Right renal pelvis (tissue), 4 donors: ENCODE measurements around the gene XRN1. TPM values are rescaled to one million over a fixed set of nuclear protein-coding genes. Genes with fewer than 3 reads are reported as not detected.
"Not testable (repeated sequence)": the region's sequence is repeated elsewhere in the genome, so short reads cannot be mapped to it uniquely, and the experiment has no call there.

Source experiments
- DNase-seq, 4 donors: peaks; one replicate each; pipeline ENCODE4 v3.0.0-alpha.2; 2013; ENCODE audit warnings: low read depth in 4 of 4, low spot score in 3 of 4, missing footprints in 1 of 4
- polyA plus RNA-seq, 4 donors: library from polyadenylated mRNA; unstranded; fragments of 120-200 nt; gene quantifications; one replicate each; pipeline ENCODE4 v1.2.1, GENCODE V29; 2013; ENCODE audit not compliant: insufficient read length in 4 of 4

The XRN1 gene
- polyA plus RNA-seq, 4 donors, result 19.7 to 29.2 (median 24.8) TPM

GRCh38 chr3:142439499-142440220 lies 8.2 kb downstream of the XRN1 start:
- not testable (repeated sequence) for DNase-seq

DNA sequence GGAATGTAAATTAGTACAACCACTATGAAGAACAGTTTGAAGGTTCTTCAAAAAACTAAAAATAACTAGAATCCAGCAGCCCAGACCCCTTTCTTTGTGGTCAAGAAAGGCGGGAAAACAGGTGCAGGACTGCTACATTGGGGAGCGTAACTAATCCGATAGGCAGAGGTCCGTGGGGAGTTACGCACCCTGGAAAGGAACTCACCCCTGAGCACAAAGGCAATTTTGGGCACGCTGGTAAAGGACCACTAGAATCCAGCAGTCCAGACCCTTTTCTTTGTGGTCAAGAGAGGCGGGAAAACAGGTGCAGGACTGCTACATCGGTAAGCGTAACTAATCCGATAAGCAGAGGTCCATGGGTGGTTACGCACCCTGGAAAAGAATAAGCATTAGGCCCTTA lies 9.7 kb downstream of the XRN1 start:
- DNase-seq, result not testable (repeated sequence)

GRCh38 chr3:142436951-142437585 lies 10.8 kb downstream of the XRN1 start:
- no peak for DNase-seq

DNA sequence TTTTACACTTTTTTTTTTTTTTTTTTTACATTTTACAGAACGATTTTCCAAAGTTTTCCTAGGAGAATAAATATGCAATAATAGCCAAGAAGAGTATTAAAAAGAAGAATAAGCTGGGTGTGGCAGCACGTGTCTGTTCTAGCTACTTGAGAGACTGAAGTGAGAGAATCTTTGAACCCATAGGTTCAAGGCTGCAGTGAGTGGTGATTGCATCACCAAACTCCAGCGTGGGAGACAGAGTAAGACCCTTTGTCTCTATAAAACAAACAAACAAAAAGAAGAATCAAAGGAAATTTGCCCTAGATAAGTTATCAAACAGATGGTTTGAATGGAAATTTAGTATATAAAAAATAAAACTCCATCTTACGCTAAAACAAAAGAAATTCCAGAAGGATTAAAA lies 13.3 kb downstream of the XRN1 start:
- no peak for DNase-seq

- DNase-seq, result no peak
These were observed 14.7 kb downstream of the XRN1 start for GRCh38 chr3:142433110-142433509.

DNA sequence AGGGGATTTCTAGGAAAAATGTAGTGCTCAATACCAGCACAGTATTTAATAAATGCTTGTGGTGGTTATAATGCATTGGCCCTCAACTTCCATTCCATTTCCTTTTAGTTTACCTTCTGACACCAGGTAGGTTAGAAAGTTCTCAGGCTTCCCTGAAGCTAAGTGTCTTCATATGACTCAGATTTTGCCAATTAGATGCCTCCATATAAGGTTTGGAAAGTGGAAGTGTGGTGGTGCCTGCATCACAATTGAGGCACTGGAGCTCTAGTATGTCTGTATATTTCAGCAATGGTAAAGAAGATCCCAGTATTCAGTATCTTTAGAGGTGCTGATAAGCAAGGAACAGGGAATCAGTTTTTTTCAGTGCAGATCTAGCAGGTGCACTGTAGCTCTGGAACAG lies 18.3 kb downstream of the XRN1 start:
- no peak for DNase-seq

DNA sequence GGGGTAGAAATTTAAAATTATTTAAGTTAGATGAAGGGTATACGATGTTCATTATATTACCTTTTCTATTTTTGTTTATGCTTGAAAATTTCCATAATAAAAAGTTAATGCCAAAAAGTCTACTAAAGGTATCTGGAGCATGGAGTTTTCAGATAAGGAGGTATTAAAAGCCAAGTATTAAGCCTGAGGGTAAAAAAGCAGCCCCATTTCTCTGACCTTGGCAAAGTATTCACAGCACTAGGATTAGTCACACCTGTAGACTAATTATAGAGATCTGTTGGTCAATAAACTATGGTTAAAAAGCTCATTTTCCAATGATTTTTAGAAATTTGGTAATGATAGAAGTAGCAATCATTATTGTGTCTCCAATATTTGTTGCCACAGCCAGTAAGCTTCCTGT lies 23.1 kb downstream of the XRN1 start:
- no peak for DNase-seq

DNA sequence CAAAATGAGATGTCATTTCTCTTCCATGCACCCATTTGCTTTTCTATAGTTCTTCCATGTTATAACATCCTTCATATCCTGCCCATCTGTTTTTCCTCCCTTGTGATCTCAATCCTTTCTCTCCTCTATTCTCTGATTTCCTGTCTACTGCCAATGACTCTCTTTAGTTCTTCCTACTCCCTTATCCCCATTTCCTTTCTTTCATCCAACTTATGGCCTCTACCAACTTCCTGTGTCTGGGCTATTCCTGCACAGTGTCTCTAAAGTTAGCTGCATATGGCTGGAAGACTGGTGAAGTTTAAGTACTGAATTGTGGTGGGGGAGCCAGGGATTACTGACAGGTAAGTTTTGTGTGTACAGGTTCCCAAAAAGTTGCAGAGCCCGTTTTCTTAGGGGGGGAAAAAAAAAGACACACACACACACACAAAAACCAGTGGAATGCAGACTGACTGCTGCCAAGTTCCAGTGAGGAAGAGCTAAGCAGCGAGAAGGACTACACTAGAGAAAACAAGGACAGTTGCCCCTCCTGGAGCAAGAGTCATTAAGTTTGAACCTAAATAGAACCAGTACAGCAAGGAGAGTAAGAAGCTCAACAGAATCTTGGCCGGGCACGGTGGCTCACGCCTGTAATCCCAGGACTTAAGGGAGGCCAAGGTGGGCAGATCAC lies 28.8 kb downstream of the XRN1 start:
- no peak for DNase-seq

DNA sequence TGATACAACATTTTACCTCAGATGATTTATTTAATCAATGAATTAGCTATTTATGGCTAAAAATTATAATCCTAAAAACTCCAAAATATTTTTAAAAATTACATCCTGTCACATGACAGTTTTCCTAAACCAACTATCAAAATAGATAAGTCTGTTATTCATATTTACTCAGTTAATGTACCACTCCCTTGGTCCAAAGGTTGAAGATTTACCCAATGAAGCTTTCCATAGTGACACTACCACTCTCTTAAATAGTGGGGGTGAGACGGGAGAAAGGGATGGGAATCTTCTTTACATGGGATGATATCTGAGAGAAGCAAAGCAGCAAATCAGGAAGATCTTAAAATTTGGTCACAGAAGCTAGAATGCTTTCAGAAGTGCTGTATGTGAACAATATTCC lies 30.5 kb downstream of the XRN1 start:
- no peak for DNase-seq

DNA sequence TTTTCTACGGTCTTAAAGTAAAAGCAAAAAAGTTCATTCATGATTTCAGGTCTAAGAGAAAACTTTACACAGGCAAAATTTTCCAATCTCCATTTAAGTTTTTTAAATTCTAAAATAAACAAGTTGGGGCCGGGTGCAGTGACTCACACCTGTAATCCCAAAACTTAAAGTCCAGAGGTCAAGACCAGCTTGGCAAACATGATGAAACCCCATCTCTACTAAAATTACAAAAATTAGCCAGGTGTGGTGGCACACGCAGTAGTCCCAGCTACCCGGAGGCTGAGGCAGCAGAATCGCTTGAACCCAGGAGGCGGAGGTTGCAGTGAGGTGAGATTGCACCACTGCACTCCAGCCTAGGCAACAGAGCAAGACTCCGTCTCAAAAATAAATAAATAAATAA lies 47.3 kb downstream of the XRN1 start:
- DNase-seq, result not testable (repeated sequence)

- no peak for DNase-seq
These were observed 52.8 kb downstream of the XRN1 start for GRCh38 chr3:142394921-142395622.

- DNase-seq, result no peak
These were observed 62.8 kb downstream of the XRN1 start for GRCh38 chr3:142385078-142385477.

- no peak for DNase-seq
These were observed 73.2 kb downstream of the XRN1 start for GRCh38 chr3:142374687-142375086.

GRCh38 chr3:142369576-142369975 lies 78.3 kb downstream of the XRN1 start:
- not testable (repeated sequence) for DNase-seq

DNA sequence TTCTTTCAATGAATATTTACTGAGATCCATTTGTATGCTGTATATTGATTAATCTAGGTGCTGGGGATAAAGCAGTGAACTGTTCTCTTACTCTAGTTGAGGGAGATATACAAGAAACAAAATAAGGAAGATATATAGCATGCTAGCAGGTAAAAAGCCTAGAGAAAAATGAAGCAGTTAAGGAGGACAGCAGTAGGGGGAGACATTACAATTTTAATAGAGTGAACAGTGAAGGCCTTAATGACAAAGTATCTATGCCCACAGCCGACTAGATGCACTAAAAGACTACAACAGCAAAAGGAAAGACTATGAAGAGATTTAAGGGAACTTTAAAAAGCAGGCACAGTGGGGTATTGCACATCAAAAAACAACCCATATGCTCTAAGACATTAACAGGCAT lies 81.4 kb downstream of the XRN1 start:
- no peak for DNase-seq

GRCh38 chr3:142363936-142364467 lies 83.8 kb downstream of the XRN1 start:
- no peak for DNase-seq

GRCh38 chr3:142363433-142363832 lies 84.4 kb downstream of the XRN1 start:
- DNase-seq, result not testable (repeated sequence)

DNA sequence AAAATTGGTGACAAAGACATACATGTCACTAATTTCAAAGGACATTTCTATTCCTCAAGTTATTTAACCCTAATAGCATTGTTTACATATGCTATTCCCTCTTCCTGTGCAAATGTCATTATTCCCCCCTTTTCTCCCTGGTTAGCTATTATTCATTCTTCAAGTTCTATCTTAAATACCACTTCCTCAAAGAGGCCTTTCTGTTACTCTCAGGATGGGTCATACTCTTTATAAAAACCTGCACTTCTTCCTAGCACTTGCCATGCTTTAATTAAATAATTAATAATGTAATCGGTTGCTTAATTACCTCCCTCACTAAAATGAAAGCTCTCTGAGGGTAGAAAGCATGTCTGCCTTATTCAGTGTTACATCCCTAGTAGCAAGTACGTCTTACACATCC lies 88.5 kb downstream of the XRN1 start:
- no peak for DNase-seq

- no peak for DNase-seq
These were observed 91.0 kb downstream of the XRN1 start for GRCh38 chr3:142356818-142357217.

- DNase-seq, result no peak
These were observed 92.1 kb downstream of the XRN1 start for GRCh38 chr3:142355692-142356091.

DNA sequence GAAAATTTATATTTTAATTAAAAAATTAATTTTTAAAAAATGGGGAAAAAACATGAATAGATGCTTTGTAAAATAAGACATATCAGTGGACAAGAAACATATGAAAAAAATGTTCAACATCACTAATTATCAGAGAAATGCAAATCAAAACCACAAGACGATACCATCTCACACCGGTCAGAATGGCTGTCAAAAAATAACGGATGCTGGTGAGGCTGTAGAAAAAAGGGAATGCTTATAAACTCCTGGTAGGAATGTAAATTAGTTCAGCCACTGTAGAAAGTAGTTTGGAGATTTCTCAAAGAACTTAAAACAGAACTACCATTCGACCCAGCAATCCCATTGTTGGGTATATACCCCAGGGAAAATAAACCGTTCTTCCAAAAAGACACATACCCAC lies 93.8 kb downstream of the XRN1 start:
- no peak for DNase-seq
